Measurements from ENCODE around the gene PVALEF. TPM values are rescaled to one million over a fixed set of nuclear protein-coding genes. Genes with fewer than 3 reads are reported as not detected.

Gene PVALEF
- total and polyA plus RNA-seq, 2 of the 13 experiments (the other 11 are each of a cell fraction or from before 2014, with no cell fraction given), result 0.18 TPM

DNA sequence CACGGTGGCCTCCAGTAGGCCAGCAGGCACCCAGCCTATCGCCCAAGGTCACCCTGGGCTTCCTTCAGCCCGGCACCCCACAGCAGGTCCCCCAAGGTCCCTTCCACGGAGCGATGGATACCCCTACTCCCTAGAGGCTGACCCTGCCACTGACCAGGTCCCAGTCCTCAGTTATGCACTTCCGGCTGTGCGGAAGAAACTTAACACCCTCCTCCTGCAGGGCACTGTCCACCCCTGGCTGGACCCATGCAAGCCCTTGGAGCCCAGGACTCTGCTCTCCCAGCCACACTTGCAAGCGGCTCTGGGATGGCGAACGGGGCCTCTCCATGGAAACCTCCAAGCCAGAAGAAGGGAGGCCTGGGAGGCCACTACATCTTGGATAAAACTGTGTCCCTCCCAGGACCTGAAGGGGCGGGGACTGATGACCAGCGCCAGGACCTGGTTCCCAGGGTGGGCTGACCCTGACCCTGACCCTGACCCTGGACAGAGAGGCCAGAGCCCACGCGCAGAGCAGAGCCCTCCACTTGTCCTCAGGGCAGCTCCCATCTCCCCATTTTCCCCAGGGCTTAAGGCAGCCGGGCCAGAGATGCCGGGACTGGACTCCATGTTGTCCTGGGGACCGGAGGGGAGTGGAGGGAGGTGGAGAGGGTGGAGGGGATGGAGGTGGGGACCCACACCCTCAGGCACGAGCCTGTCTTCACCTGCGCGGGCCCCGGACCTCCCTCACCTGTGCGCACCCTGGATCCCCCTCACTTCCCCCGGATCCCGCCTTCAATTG lies 56.7 kb downstream of the PVALEF start:
- H3K4me2 ChIP-seq (ENCODE audit: low read depth, low read length), result peak overlapping the region; percentile 93
- ATAC-seq (peak; percentile 32), DNase-seq (ENCODE audit: low spot score) (no peak), FAIRE-seq (no peak)
- peak overlapping the region; percentile 37 for H3K27ac ChIP-seq (ENCODE audit: extremely low read length, insufficient read depth, low read length)
- no peaks in the 10 kb centered on the region for H3K9me3 ChIP-seq (ENCODE audit: low read length)
- H2AFZ ChIP-seq (ENCODE audit: low read length), result no peak overlapping the region
- H3K27me3 ChIP-seq (ENCODE audit: control insufficient read depth in 1 of 2, insufficient read depth in 2 of 2, low read length in 2 of 2), result no peaks in the 10 kb centered on the region
- CTCF ChIA-PET (ENCODE audit: low intra/inter-chr PET ratio, low total read pairs), result no interaction called here
- POLR2A ChIA-PET, result interaction anchor here (0.6 to 1.5 kb wide), 17 partner anchors 10 to 675 kb away, joined by 3 to 61 read pairs (median 4); partner anchors contain the start of genes ACTG1, BAHCC1, NDUFAF8 and SLC38A10
- H4K20me1 ChIP-seq (ENCODE audit: insufficient read depth, low read length), result no peaks in the 10 kb centered on the region; the same call in 1 of the 2 replicates
- H3K4me3 ChIP-seq (replicated peaks in 1 of 3; ENCODE audit: insufficient read depth in 1 of 3, low read depth in 2 of 3, low read length in 3 of 3), result peak overlapping the region; percentile 63 to 91 (median 87)
- peaks cover 30% of the 10 kb centered on the region for H3K4me1 ChIP-seq (ENCODE audit: insufficient read depth, low read length)
- peaks cover 10 to 11% of the 10 kb centered on the region in 2 experiments; a peak in 4 of 5 replicates for H3K36me3 ChIP-seq (replicated peaks in 1 of 2; ENCODE audit: control insufficient read depth in 1 of 2, insufficient read depth in 2 of 2, low read length in 2 of 2)
- 2% methylated on average over 18 of the region's 24 CpGs for WGBS (ENCODE audit: low lambda C conversion rate)
- peak overlapping the region; percentile 74 for H3K9ac ChIP-seq (ENCODE audit: insufficient read depth, low read depth, low read length)
- peaks cover 12% of the 10 kb centered on the region for H3K79me2 ChIP-seq (ENCODE audit: insufficient read depth, low read length)
- intact Hi-C loops (cut with micrococcal nuclease; ENCODE audit: unreplicated experiment), result loop anchor here (5.0 kb wide), 1 partner anchor 80 kb away; no protein-coding TSS in a partner anchor
- TSS peak; percentile 52 for BruUV-seq (replicated peaks)
- in situ Hi-C loops (cut with HindIII; ENCODE audit: extremely low pct_ligation_motif_present, low pct_unique_long_range_greater_than_20kb), result no loop called here
- TF ChIP-seq, protein P1, sequence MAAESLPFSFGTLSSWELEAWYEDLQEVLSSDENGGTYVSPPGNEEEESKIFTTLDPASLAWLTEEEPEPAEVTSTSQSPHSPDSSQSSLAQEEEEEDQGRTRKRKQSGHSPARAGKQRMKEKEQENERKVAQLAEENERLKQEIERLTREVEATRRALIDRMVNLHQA (CRISPR knock-in tag; IDR thresholded peaks at IDR 0.05), result no peak
- TF ChIP-seq ZNF781 (CRISPR knock-in tag; IDR thresholded peaks at IDR 0.05; ENCODE audit: borderline replicate concordance, not compliant biosample characterization) (no peak), HDAC6 (IDR thresholded peaks at IDR 0.05; ENCODE audit: low read depth, low read length) (no peak), KLF9 (CRISPR knock-in tag; IDR thresholded peaks at IDR 0.05; ENCODE audit: low read depth) (no peak), ZNF33B (CRISPR knock-in tag; IDR thresholded peaks at IDR 0.05) (0 out of 2 replicates have a peak, but pooled peaks have one; percentile 70), HNRNPL (IDR thresholded peaks at IDR 0.05; ENCODE audit: low read depth, low read length) (no peak), MZF1 (CRISPR knock-in tag; IDR thresholded peaks at IDR 0.05; ENCODE audit: borderline replicate concordance) (no peak), BRCA1 (CRISPR knock-in tag; IDR thresholded peaks at IDR 0.05) (no peak), TBP (CRISPR knock-in tag; IDR thresholded peaks at IDR 0.05) (no peak), ZNF501 (CRISPR knock-in tag; IDR thresholded peaks at IDR 0.05) (0 out of 2 replicates have a peak, but pooled peaks have one; percentile 30), LBX2 (CRISPR knock-in tag; IDR thresholded peaks at IDR 0.05; ENCODE audit: borderline replicate concordance) (peak; percentile 17; the same call in 1 of the 2 replicates), TBX2 (CRISPR knock-in tag; IDR thresholded peaks at IDR 0.05; ENCODE audit: borderline replicate concordance) (no peak), PCBP1 (IDR thresholded peaks at IDR 0.05; ENCODE audit: borderline replicate concordance, low read depth, low read length) (no peak; the same call in 1 of the 2 replicates), TMF1 (CRISPR knock-in tag; IDR thresholded peaks at IDR 0.05; ENCODE audit: low read depth) (no peak), RFX5 (IDR thresholded peaks at IDR 0.05; ENCODE audit: low read depth, low read length) (no peak), ZSCAN29 (CRISPR knock-in tag; conservative IDR thresholded peaks at IDR 0.05) (no peak)
- TF ChIP-seq, protein P2, sequence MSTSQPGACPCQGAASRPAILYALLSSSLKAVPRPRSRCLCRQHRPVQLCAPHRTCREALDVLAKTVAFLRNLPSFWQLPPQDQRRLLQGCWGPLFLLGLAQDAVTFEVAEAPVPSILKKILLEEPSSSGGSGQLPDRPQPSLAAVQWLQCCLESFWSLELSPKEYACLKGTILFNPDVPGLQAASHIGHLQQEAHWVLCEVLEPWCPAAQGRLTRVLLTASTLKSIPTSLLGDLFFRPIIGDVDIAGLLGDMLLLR (CRISPR knock-in tag; IDR thresholded peaks at IDR 0.05), result no peak
- TF ChIP-seq, protein P3, sequence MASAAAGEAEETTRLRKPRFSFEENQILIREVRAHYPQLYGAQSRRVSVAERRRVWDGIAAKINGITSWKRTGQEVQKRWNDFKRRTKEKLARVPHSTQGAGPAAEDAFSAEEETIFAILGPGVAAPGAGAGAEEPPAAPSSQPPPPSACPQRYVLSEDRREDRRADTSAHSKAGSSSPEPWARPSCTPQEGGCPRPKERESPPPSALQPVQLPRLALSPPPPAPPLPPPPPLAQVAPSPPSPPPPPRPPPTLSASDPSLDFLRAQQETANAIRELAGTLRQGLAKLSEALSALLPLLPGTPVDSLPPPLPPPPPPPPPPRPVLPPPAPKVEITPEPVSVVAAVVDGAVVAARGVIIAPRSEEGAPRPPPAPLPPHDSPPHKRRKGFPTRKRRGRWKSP (CRISPR knock-in tag; IDR thresholded peaks at IDR 0.05), result no peak
- TF ChIP-seq, protein P4, sequence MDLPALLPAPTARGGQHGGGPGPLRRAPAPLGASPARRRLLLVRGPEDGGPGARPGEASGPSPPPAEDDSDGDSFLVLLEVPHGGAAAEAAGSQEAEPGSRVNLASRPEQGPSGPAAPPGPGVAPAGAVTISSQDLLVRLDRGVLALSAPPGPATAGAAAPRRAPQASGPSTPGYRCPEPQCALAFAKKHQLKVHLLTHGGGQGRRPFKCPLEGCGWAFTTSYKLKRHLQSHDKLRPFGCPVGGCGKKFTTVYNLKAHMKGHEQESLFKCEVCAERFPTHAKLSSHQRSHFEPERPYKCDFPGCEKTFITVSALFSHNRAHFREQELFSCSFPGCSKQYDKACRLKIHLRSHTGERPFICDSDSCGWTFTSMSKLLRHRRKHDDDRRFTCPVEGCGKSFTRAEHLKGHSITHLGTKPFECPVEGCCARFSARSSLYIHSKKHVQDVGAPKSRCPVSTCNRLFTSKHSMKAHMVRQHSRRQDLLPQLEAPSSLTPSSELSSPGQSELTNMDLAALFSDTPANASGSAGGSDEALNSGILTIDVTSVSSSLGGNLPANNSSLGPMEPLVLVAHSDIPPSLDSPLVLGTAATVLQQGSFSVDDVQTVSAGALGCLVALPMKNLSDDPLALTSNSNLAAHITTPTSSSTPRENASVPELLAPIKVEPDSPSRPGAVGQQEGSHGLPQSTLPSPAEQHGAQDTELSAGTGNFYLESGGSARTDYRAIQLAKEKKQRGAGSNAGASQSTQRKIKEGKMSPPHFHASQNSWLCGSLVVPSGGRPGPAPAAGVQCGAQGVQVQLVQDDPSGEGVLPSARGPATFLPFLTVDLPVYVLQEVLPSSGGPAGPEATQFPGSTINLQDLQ (CRISPR knock-in tag; IDR thresholded peaks at IDR 0.05), result no peak
